ENCODE measurements around the gene GALT. TPM values are rescaled to one million over a fixed set of nuclear protein-coding genes. Genes with fewer than 3 reads are reported as not detected.

GALT gene
- total RNA-seq, 1 experiment from 2014 or later = 7.6 TPM

DNA sequence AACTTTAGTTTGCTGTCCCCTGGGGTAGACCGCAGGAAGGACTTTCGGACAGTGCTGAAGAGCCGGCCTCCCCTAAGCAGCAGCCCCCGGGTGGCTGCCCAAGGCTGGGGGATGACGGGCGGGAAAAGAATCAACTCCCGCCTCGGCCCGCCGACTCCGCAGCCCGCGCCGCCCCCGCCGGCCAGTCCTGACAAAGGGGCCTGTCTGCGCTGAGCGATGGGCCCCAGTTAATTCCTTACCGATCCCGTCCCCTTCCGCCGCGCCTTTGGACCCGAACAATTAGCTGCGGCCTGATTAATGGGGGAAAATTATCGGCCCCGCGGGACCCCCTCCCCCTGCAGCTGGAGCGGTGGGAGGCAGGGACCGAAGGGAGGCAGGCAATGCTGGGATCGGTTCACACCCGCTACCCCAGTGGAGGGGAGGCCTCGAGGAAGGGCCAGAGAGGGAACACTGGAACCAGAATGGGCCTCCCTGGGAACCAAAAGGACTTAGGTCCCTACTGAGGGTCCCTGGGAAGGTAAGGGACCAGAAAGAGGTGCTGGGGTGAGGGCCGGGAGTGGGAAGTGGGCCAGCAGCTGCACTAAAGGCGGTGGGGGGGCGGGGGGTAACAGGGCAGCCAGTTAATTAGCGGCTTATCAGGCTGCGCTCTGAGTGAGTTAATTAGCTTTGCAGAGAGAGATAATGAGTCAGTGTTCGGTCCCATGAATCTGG, 21.8 kb upstream of the GALT start:
- H3K27ac ChIP-seq (ENCODE audit: low read length) = no peak overlapping the region
- no TSS peak for BruUV-seq (replicated peaks)
- ChIA-PET POLR2A (ENCODE audit: unreplicated experiment) (interaction anchor here (0.8 kb wide), 1 partner anchor 411 kb away, joined by 7 read pairs; no protein-coding TSS in a partner anchor), CTCF (no interaction called here)
- no peaks in the 10 kb centered on the region for H3K9me3 ChIP-seq (ENCODE audit: low read length)
- intact Hi-C loops (cut with micrococcal nuclease) = no loop called here
- peaks cover 5% of the 10 kb centered on the region for H3K79me2 ChIP-seq (ENCODE audit: low read length)
- no peaks in the 10 kb centered on the region for H3F3A ChIP-seq (ENCODE audit: low read length, unreplicated experiment)
- H3K9me2 ChIP-seq (replicated peaks; ENCODE audit: low read length) = no peaks in the 10 kb centered on the region
- H3K4me3 ChIP-seq (ENCODE audit: low read length) = no peak overlapping the region
- H4K20me1 ChIP-seq (ENCODE audit: low read length) = no peaks in the 10 kb centered on the region
- H3K4me2 ChIP-seq (ENCODE audit: low read length) = no peak overlapping the region
- H2AFZ ChIP-seq (ENCODE audit: low read length) = no peak overlapping the region
- H3K9ac ChIP-seq (ENCODE audit: low read length) = no peak overlapping the region
- peaks cover 1% of the 10 kb centered on the region; the same call in 1 of the 2 replicates for H3K4me1 ChIP-seq (ENCODE audit: insufficient read depth, low read length)
- TF ChIP-seq, protein P1, sequence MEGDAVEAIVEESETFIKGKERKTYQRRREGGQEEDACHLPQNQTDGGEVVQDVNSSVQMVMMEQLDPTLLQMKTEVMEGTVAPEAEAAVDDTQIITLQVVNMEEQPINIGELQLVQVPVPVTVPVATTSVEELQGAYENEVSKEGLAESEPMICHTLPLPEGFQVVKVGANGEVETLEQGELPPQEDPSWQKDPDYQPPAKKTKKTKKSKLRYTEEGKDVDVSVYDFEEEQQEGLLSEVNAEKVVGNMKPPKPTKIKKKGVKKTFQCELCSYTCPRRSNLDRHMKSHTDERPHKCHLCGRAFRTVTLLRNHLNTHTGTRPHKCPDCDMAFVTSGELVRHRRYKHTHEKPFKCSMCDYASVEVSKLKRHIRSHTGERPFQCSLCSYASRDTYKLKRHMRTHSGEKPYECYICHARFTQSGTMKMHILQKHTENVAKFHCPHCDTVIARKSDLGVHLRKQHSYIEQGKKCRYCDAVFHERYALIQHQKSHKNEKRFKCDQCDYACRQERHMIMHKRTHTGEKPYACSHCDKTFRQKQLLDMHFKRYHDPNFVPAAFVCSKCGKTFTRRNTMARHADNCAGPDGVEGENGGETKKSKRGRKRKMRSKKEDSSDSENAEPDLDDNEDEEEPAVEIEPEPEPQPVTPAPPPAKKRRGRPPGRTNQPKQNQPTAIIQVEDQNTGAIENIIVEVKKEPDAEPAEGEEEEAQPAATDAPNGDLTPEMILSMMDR (conservative IDR thresholded peaks at IDR 0.05; ENCODE audit: low read depth, low read length) = no peak
- TF ChIP-seq EZH2 (IDR thresholded peaks at IDR 0.05; ENCODE audit: low read length, unreplicated experiment) (no peak), EZH2phosphoT487 (IDR thresholded peaks at IDR 0.05; ENCODE audit: borderline replicate concordance, low read length) (no peak)
- no peaks in the 10 kb centered on the region for H3K36me3 ChIP-seq (ENCODE audit: low read depth, low read length)
- H3K27me3 ChIP-seq (ENCODE audit: low read length) = peaks cover 13% of the 10 kb centered on the region
- DNase-seq (no peak), ATAC-seq (no peak)

DNA sequence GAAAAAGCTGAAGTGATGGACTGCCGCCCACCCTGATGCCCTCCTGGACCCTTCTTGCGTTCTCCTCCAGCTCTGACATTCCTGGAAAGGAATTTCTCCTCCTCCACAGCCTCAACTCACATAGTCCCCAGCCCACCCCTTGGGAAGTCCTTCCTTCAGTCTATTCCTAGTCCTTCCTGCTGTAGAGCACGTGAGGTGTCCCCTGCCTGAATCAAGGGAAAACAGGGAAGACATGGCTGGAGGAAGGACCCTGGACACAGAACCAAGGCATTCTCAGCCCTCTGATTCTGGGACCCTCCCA, 21.3 kb upstream of the GALT start:
- ATAC-seq = no peak
- peaks cover 14% of the 10 kb centered on the region for H3K27me3 ChIP-seq (ENCODE audit: low read length)
- CTCF ChIA-PET = no interaction called here
- no peaks in the 10 kb centered on the region for H4K20me1 ChIP-seq (ENCODE audit: low read length)
- H3K27ac ChIP-seq (ENCODE audit: low read length) = no peak overlapping the region
- H3K4me3 ChIP-seq (ENCODE audit: low read length) = no peak overlapping the region
- BruUV-seq (replicated peaks) = no TSS peak
- H3F3A ChIP-seq (ENCODE audit: low read length, unreplicated experiment) = no peaks in the 10 kb centered on the region
- no peak for DNase-seq
- no peaks in the 10 kb centered on the region for H3K79me2 ChIP-seq (ENCODE audit: low read length)
- H3K9me3 ChIP-seq (ENCODE audit: low read length) = no peaks in the 10 kb centered on the region
- no peaks in the 10 kb centered on the region for H3K9me2 ChIP-seq (replicated peaks; ENCODE audit: low read length)
- H3K9ac ChIP-seq (ENCODE audit: low read length) = no peak overlapping the region
- TF ChIP-seq, protein P1 (conservative IDR thresholded peaks at IDR 0.05; ENCODE audit: low read depth, low read length) = no peak
- TF ChIP-seq EZH2 (IDR thresholded peaks at IDR 0.05; ENCODE audit: low read length, unreplicated experiment) = no peak
- TF ChIP-seq EZH2phosphoT487 (IDR thresholded peaks at IDR 0.05; ENCODE audit: borderline replicate concordance, low read length) = no peak
- no peaks in the 10 kb centered on the region for H3K36me3 ChIP-seq (ENCODE audit: low read depth, low read length)
- no peak overlapping the region for H3K4me2 ChIP-seq (ENCODE audit: low read length)
- H3K4me1 ChIP-seq (ENCODE audit: insufficient read depth, low read length) = no peaks in the 10 kb centered on the region; the same call in 1 of the 2 replicates
- POLR2A ChIA-PET (ENCODE audit: unreplicated experiment) = interaction anchor here (0.8 kb wide), 1 partner anchor 411 kb away, joined by 7 read pairs; no protein-coding TSS in a partner anchor
- H2AFZ ChIP-seq (ENCODE audit: low read length) = no peak overlapping the region
- intact Hi-C loops (cut with micrococcal nuclease) = no loop called here

All from PC-3 (cell line).